ENCODE measurements around the gene TTC13. TPM values are rescaled to one million over a fixed set of nuclear protein-coding genes. Genes with fewer than 3 reads are reported as not detected.
A peak's percentile ranks its signal among the peaks of the same experiment; 100 is the strongest.

TTC13 gene
- total RNA-seq, 1 experiment from 2014 or later, result 35.2 TPM

GRCh38 chr1:230915078-230915477, 63.6 kb downstream of the TTC13 start:
- no peak for TF ChIP-seq CTCF (IDR thresholded peaks at IDR 0.05; ENCODE audit: unreplicated experiment)
- no peaks in the 10 kb centered on the region for H3K9me3 Mint-ChIP-seq (ENCODE audit: unreplicated experiment)
- no peaks in the 10 kb centered on the region for H3K27me3 Mint-ChIP-seq (ENCODE audit: insufficient read depth, unreplicated experiment)
- ChIA-PET POLR2A (no interaction called here), CTCF (interaction anchor here (0.5 to 4.3 kb wide), 8 partner anchors 14 to 301 kb away, joined by 3 to 70 read pairs (median 4); partner anchors contain the start of genes ARV1, FAM89A and TTC13)
- no peak for DNase-seq (ENCODE audit: unreplicated experiment)
- no peak overlapping the region for H3K27ac Mint-ChIP-seq (ENCODE audit: low read depth, unreplicated experiment)
- peaks cover 87% of the 10 kb centered on the region for H3K36me3 Mint-ChIP-seq (ENCODE audit: insufficient read depth, unreplicated experiment)
- H3K4me1 Mint-ChIP-seq (ENCODE audit: insufficient read depth, unreplicated experiment), result peaks cover 6% of the 10 kb centered on the region
- no peak overlapping the region for H3K4me3 Mint-ChIP-seq (ENCODE audit: unreplicated experiment)
- no TSS peak for BruUV-seq (replicated peaks)
- intact Hi-C loops (cut with micrococcal nuclease), result loop anchor here (5.0 kb wide), 2 partner anchors 62 to 687 kb away; partner anchors contain the start of genes ARV1 and TTC13

- no peak overlapping the region for H3K27ac Mint-ChIP-seq (ENCODE audit: low read depth, unreplicated experiment)
These were observed 65.2 kb downstream of the TTC13 start for GRCh38 chr1:230913496-230913895.

GRCh38 chr1:230910755-230911117, 67.9 kb downstream of the TTC13 start:
- CTCF ChIA-PET, result interaction anchor here (0.5 to 0.8 kb wide), 4 partner anchors 11 to 47 kb away, joined by 3 to 4 read pairs (median 3); no protein-coding TSS in a partner anchor
- POLR2A ChIA-PET, result interaction anchor here (0.9 to 1.1 kb wide), 2 partner anchors 11 to 68 kb away, joined by 3 read pairs; partner anchors contain the start of genes ARV1 and TTC13
- Mint-ChIP-seq H3K4me1 (ENCODE audit: insufficient read depth, unreplicated experiment) (peaks cover 6% of the 10 kb centered on the region), H3K27ac (ENCODE audit: low read depth, unreplicated experiment) (no peak overlapping the region), H3K4me3 (ENCODE audit: unreplicated experiment) (no peak overlapping the region), H3K36me3 (ENCODE audit: insufficient read depth, unreplicated experiment) (peaks cover 74% of the 10 kb centered on the region), H3K9me3 (ENCODE audit: unreplicated experiment) (no peaks in the 10 kb centered on the region), H3K27me3 (ENCODE audit: insufficient read depth, unreplicated experiment) (no peaks in the 10 kb centered on the region)
- intact Hi-C loops (cut with micrococcal nuclease), result no loop called here
- no peak for DNase-seq (ENCODE audit: unreplicated experiment)
- BruUV-seq (replicated peaks), result no TSS peak
- no peak for TF ChIP-seq CTCF (IDR thresholded peaks at IDR 0.05; ENCODE audit: unreplicated experiment)

More at GRCh38 chr1:230913496-230913895, 65.2 kb downstream of the TTC13 start:
- H3K36me3 Mint-ChIP-seq (ENCODE audit: insufficient read depth, unreplicated experiment), result peaks cover 83% of the 10 kb centered on the region
- no peaks in the 10 kb centered on the region for H3K9me3 Mint-ChIP-seq (ENCODE audit: unreplicated experiment)
- DNase-seq (ENCODE audit: unreplicated experiment), result peak; percentile 64
- no peak overlapping the region for H3K4me3 Mint-ChIP-seq (ENCODE audit: unreplicated experiment)
- ChIA-PET CTCF (interaction anchor here (0.7 to 1.8 kb wide), 9 partner anchors 10 to 297 kb away, joined by 3 to 13 read pairs (median 4); partner anchors contain the start of genes ARV1 and TTC13), POLR2A (interaction anchor here (0.5 to 1.5 kb wide), 4 partner anchors 11 to 127 kb away, joined by 3 to 4 read pairs (median 3); no protein-coding TSS in a partner anchor)
- intact Hi-C loops (cut with micrococcal nuclease), result no loop called here
- no peak for TF ChIP-seq CTCF (IDR thresholded peaks at IDR 0.05; ENCODE audit: unreplicated experiment)
- H3K4me1 Mint-ChIP-seq (ENCODE audit: insufficient read depth, unreplicated experiment), result peaks cover 6% of the 10 kb centered on the region
- no peaks in the 10 kb centered on the region for H3K27me3 Mint-ChIP-seq (ENCODE audit: insufficient read depth, unreplicated experiment)
- no TSS peak for BruUV-seq (replicated peaks)

GRCh38 chr1:230909974-230910754, 68.5 kb downstream of the TTC13 start:
- CTCF ChIA-PET, result interaction anchor here (0.5 to 0.6 kb wide), 2 partner anchors 348 to 447 kb away, joined by 3 read pairs; no protein-coding TSS in a partner anchor

More at GRCh38 chr1:230909974-230910754, 68.5 kb downstream of the TTC13 start:
- peaks cover 73% of the 10 kb centered on the region for H3K36me3 Mint-ChIP-seq (ENCODE audit: insufficient read depth, unreplicated experiment)
- H3K9me3 Mint-ChIP-seq (ENCODE audit: unreplicated experiment), result no peaks in the 10 kb centered on the region
- H3K4me1 Mint-ChIP-seq (ENCODE audit: insufficient read depth, unreplicated experiment), result peaks cover 6% of the 10 kb centered on the region
- no peak for TF ChIP-seq CTCF (IDR thresholded peaks at IDR 0.05; ENCODE audit: unreplicated experiment)
- intact Hi-C loops (cut with micrococcal nuclease), result no loop called here
- POLR2A ChIA-PET, result interaction anchor here (0.9 kb wide), 2 partner anchors 16 to 69 kb away, joined by 3 read pairs; partner anchors contain the start of genes ARV1 and TTC13
- H3K27me3 Mint-ChIP-seq (ENCODE audit: insufficient read depth, unreplicated experiment), result no peaks in the 10 kb centered on the region
- no peak overlapping the region for H3K27ac Mint-ChIP-seq (ENCODE audit: low read depth, unreplicated experiment)
- DNase-seq (ENCODE audit: unreplicated experiment), result no peak
- no TSS peak for BruUV-seq (replicated peaks)
- no peak overlapping the region for H3K4me3 Mint-ChIP-seq (ENCODE audit: unreplicated experiment)
